ENCODE results near the gene RNASEH1. TPM values are rescaled to one million over a fixed set of nuclear protein-coding genes. Genes with fewer than 3 reads are reported as not detected.

The RNASEH1 gene
- total and polyA plus RNA-seq, 2 of the 8 experiments (the other 6 are each of a cell fraction or from before 2014, with no cell fraction given): 11.7 to 42.7 TPM

DNA sequence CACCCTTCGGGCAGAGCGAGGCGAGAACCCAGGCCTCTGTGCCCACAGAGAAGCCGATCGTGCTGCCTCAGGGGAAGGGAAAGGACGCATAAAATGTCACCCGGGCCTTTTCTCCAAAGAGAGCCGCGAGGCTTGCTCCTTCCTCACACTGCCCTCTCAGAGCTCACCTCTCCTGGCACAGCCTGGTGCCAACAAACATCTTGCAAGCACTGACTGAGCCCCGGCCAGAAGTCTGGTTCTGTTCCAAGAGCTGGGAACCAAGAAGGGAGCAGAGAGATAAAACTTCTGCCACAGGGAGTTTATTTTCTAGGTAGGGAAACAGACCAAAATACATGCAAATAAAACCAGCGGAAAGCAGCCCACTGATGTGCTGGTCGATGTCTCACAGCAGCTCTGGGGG is 25.2 kb downstream of the RNASEH1 start:
- Histone ChIP-seq H2BK5ac (ENCODE audit: low read depth, low read length) (no peak overlapping the region), H3K14ac (ENCODE audit: insufficient read length) (no peak overlapping the region), H3K4ac (replicated peaks; ENCODE audit: insufficient read length, low read depth, low read length) (no peak overlapping the region), H3K23me2 (ENCODE audit: low read depth, low read length) (peaks cover 4% of the 10 kb centered on the region; the same call in 1 of the 2 replicates), H4K91ac (replicated peaks; ENCODE audit: insufficient read length, low read length) (no peak overlapping the region), H2AFZ (ENCODE audit: low read length) (no peak overlapping the region), H3K27me3 (replicated peaks in 1 of 4; ENCODE audit: control insufficient read depth in 3 of 4, extremely low read depth in 1 of 4, insufficient read depth in 3 of 4, low read length in 3 of 4) (no peaks in the 10 kb centered on the region), H3K18ac (ENCODE audit: extremely low read depth, low read length) (no peak overlapping the region), H3K9me3 (ENCODE audit: insufficient read depth in 2 of 2, low read depth in 1 of 2, low read length in 1 of 2) (no peaks in the 10 kb centered on the region; a peak in 1 of 4 replicates), H2BK120ac (replicated peaks; ENCODE audit: low read depth, low read length) (no peak overlapping the region), H3K79me1 (ENCODE audit: low read depth, low read length) (no peaks in the 10 kb centered on the region), H4K20me1 (replicated peaks in 1 of 2; ENCODE audit: control insufficient read depth in 1 of 2, insufficient read depth in 2 of 2, low read length in 2 of 2) (peaks cover 2% of the 10 kb centered on the region in 2 experiments), H4K5ac (ENCODE audit: insufficient read length, low read depth, low read length) (no peak overlapping the region), H3K27ac (ENCODE audit: low read depth, low read length) (no peak overlapping the region), H3K36me3 (ENCODE audit: control insufficient read depth in 2 of 4, insufficient read depth in 4 of 4, low read length in 3 of 4) (no peaks in the 10 kb centered on the region; a peak in 1 of 8 replicates), H2BK12ac (ENCODE audit: low read depth, low read length) (no peak overlapping the region), H3K4me3 (ENCODE audit: extremely low read depth in 1 of 4, insufficient read depth in 2 of 4, low read depth in 3 of 4, low read length in 4 of 4) (no peak overlapping the region), H2AK5ac (ENCODE audit: low read depth, low read length) (no peak overlapping the region), H3K9ac (replicated peaks in 1 of 4; ENCODE audit: extremely low read depth in 1 of 4, low read depth in 3 of 4, low read length in 3 of 4) (no peak overlapping the region), H2BK20ac (ENCODE audit: low read length) (no peak overlapping the region), H3K4me2 (ENCODE audit: insufficient read depth in 1 of 2, low read depth in 2 of 2, low read length in 2 of 2) (no peak overlapping the region), H4K8ac (ENCODE audit: extremely low read depth, insufficient read depth, low read length) (no peak overlapping the region), H3K56ac (replicated peaks; ENCODE audit: insufficient read length, low read depth, low read length) (no peak overlapping the region), H2BK15ac (ENCODE audit: low read length) (no peak overlapping the region), H3K23ac (ENCODE audit: insufficient read length) (no peak overlapping the region), H3K4me1 (replicated peaks in 1 of 4; ENCODE audit: control insufficient read depth in 3 of 4, insufficient read depth in 4 of 4, low read length in 3 of 4) (peaks cover 0 to 4% (median 0%) of the 10 kb centered on the region in 4 experiments; a peak in 2 of 7 replicates), H3K79me2 (ENCODE audit: control insufficient read depth in 1 of 2, insufficient read depth in 2 of 2, low read length in 2 of 2) (0 out of 4 replicates have a peak, but pooled peaks cover 0 to under 1% of the 10 kb centered on the region in 2 experiments)
- DNase-seq (ENCODE audit: low read depth in 1 of 2, low spot score in 2 of 2): no peak
- FAIRE-seq: no peak
- POLR2A ChIA-PET (ENCODE audit: partially characterized antibody): interaction anchor here (0.7 to 2.3 kb wide), 3 partner anchors 14 to 48 kb away, joined by 3 to 10 read pairs (median 5); partner anchors contain the start of genes ADI1 and RNASEH1
- CTCF ChIA-PET (ENCODE audit: partially characterized antibody): interaction anchor here (1.2 to 1.3 kb wide), 2 partner anchors 56 to 118 kb away, joined by 3 read pairs; no protein-coding TSS in a partner anchor
- WGBS, 2 experiments (ENCODE audit: extremely low coverage in 1 of 2, insufficient coverage in 1 of 2, insufficient read length in 1 of 2, insufficient replicate concordance in 2 of 2, low coverage in 1 of 2, low lambda C conversion rate in 2 of 2, missing lambda C conversion rate in 1 of 2): 92% methylated on average over 10 of the region's 12 CpGs; no CpG with 5 or more reads in 1 of the 2 experiments
- TF ChIP-seq, protein P1, sequence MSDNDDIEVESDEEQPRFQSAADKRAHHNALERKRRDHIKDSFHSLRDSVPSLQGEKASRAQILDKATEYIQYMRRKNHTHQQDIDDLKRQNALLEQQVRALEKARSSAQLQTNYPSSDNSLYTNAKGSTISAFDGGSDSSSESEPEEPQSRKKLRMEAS (IDR thresholded peaks at IDR 0.05): no peak
- TF ChIP-seq JUN (IDR thresholded peaks at IDR 0.05; ENCODE audit: low read depth, low read length) (no peak), RFX5 (IDR thresholded peaks at IDR 0.05; ENCODE audit: borderline replicate concordance, low read depth, low read length) (no peak), GTF2F1 (IDR thresholded peaks at IDR 0.05; ENCODE audit: borderline replicate concordance, low read depth, low read length) (no peak), RNF2 (IDR thresholded peaks at IDR 0.05; ENCODE audit: borderline replicate concordance, low read depth, low read length, missing control alignments, poor library complexity, severe bottlenecking) (no peak), HDAC2 (IDR thresholded peaks at IDR 0.05; ENCODE audit: borderline replicate concordance in 1 of 2, low read depth in 2 of 2, low read length in 2 of 2) (no peak), BRCA1 (IDR thresholded peaks at IDR 0.05; ENCODE audit: low read depth, low read length) (no peak), ZNF274 (IDR thresholded peaks at IDR 0.05; ENCODE audit: borderline replicate concordance, extremely low read depth, low read length) (no peak), SP2 (IDR thresholded peaks at IDR 0.05; ENCODE audit: low read length) (no peak), CTBP2 (IDR thresholded peaks at IDR 0.05; ENCODE audit: borderline replicate concordance, insufficient read depth, insufficient read length, low read length) (no peak)

Measured in H1 (cell line).